ENCODE data around the gene MYO3B. TPM values are rescaled to one million over a fixed set of nuclear protein-coding genes. Genes with fewer than 3 reads are reported as not detected.

The MYO3B gene
- polyA plus RNA-seq, 2 of the 4 experiments (the other 2 are of a cell fraction), result 0.01 TPM; not detected in 1

- no peak for TF ChIP-seq REST (IDR thresholded peaks at IDR 0.05)
Measured at GRCh38 chr2:170254293-170254732, 76.4 kb downstream of the MYO3B start (continued).

- Histone ChIP-seq H3K4me2 (no peak overlapping the region), H3K4me1 (no peaks in the 10 kb centered on the region), H3K9me3 (no peaks in the 10 kb centered on the region), H3K4me3 (no peak overlapping the region), H3K27ac (no peak overlapping the region)
- ATAC-seq (no peak), DNase-seq (ENCODE audit: low read depth in 1 of 2, low spot score in 1 of 2) (no peak), FAIRE-seq (no peak)
- TF ChIP-seq RCOR1 (IDR thresholded peaks at IDR 0.05; ENCODE audit: low read depth, low read length) (no peak), EHF (CRISPR knock-in tag; IDR thresholded peaks at IDR 0.05) (no peak), CBX8 (IDR thresholded peaks at IDR 0.05) (no peak)
- 67% methylated on average over 1 of the region's 3 CpGs for WGBS (ENCODE audit: missing lambda C conversion rate)
- POLR2A ChIA-PET, result interaction anchor here (0.6 kb wide), 1 partner anchor 27 kb away, joined by 5 read pairs; no protein-coding TSS in a partner anchor
- CTCF ChIA-PET, result interaction anchor here (2.0 kb wide), 1 partner anchor 19 kb away, joined by 7 read pairs; no protein-coding TSS in a partner anchor
Measured at GRCh38 chr2:170255137-170255536, 77.2 kb downstream of the MYO3B start.

GRCh38 chr2:170255971-170256370 is 78.0 kb downstream of the MYO3B start:
- TF ChIP-seq EHMT2 (IDR thresholded peaks at IDR 0.05; ENCODE audit: low read depth) (no peak), CTCF (IDR thresholded peaks at IDR 0.05) (no peak), REST (IDR thresholded peaks at IDR 0.05) (no peak), BCL3 (IDR thresholded peaks at IDR 0.05) (no peak), CHD2 (IDR thresholded peaks at IDR 0.05; ENCODE audit: low read length, partially characterized antibody) (no peak), POLR2AphosphoS2 (conservative IDR thresholded peaks at IDR 0.05; ENCODE audit: low read length) (no peak), RFX5 (IDR thresholded peaks at IDR 0.05) (no peak), SMC3 (IDR thresholded peaks at IDR 0.05) (no peak), NPAS2 (CRISPR knock-in tag; IDR thresholded peaks at IDR 0.05; ENCODE audit: borderline replicate concordance) (no peak), MYC (IDR thresholded peaks at IDR 0.05; ENCODE audit: borderline replicate concordance, low read length) (no peak), KDM5A (IDR thresholded peaks at IDR 0.05) (no peak), ZC3H11A (IDR thresholded peaks at IDR 0.05) (no peak), HOXA7 (CRISPR knock-in tag; IDR thresholded peaks at IDR 0.05) (no peak)
- FAIRE-seq (no peak), DNase-seq (ENCODE audit: low read depth in 1 of 2, low spot score in 1 of 2) (no peak), ATAC-seq (no peak)
- no peak overlapping the region for H3K27ac ChIP-seq
- no peak overlapping the region for H3K4me3 ChIP-seq
- POLR2A ChIA-PET, result no interaction called here
- CTCF ChIA-PET, result interaction anchor here (2.0 kb wide), 1 partner anchor 20 kb away, joined by 7 read pairs; no protein-coding TSS in a partner anchor
- no peaks in the 10 kb centered on the region for H3K4me1 ChIP-seq
- H3K4me2 ChIP-seq, result no peak overlapping the region
- no peaks in the 10 kb centered on the region for H3K9me3 ChIP-seq
- WGBS (ENCODE audit: missing lambda C conversion rate), result 0% methylated on average over 1 of the region's 1 CpG
